Calu3 (cell line): ENCODE measurements around the gene CCND2. TPM values are rescaled to one million over a fixed set of nuclear protein-coding genes. Genes with fewer than 3 reads are reported as not detected.

Experiments
- BruUV-seq: library from RNA; stranded (reverse); fragments of 400-500 nt; replicated peaks from 2 replicates; lab custom pipeline; 2021; lab: Mats Ljungman, UMichigan
- CTCF ChIA-PET: fragments of 300-600 bp; sonication (Branson Sonifier 250); formaldehyde crosslinking; loops from one replicate; lab custom pipeline; 2022; ENCODE audit warnings: antibody characterized with exemption; lab: Charles Lee
- DNase-seq: peaks from one replicate; pipeline ENCODE4 v3.0.0; 2022
- H3K27ac Mint-ChIP-seq: one replicate; pipeline ENCODE4 v1.8.0; 2022; ENCODE audit warnings: mixed read lengths; ENCODE audit not compliant: unreplicated experiment
- H3K27me3 Mint-ChIP-seq: one replicate; pipeline ENCODE4 v1.8.0; 2022; ENCODE audit warnings: mixed read lengths; ENCODE audit not compliant: unreplicated experiment
- H3K36me3 Mint-ChIP-seq: one replicate; pipeline ENCODE4 v1.8.0; 2022; ENCODE audit warnings: mild to moderate bottlenecking, moderate library complexity, mixed read lengths; ENCODE audit not compliant: insufficient read depth, unreplicated experiment
- H3K4me1 Mint-ChIP-seq: one replicate; pipeline ENCODE4 v1.8.0; 2022; ENCODE audit warnings: mild to moderate bottlenecking, low read depth, mixed read lengths; ENCODE audit not compliant: unreplicated experiment
- H3K4me3 Mint-ChIP-seq: one replicate; pipeline ENCODE4 v1.8.0; 2022; ENCODE audit warnings: mild to moderate bottlenecking, low read depth, moderate library complexity, mixed read lengths; ENCODE audit not compliant: unreplicated experiment
- H3K9me3 Mint-ChIP-seq: one replicate; pipeline ENCODE4 v1.8.0; 2022; ENCODE audit warnings: low read depth, mixed read lengths; ENCODE audit not compliant: unreplicated experiment
- CTCF ChIP-seq: fragments of 200-600 bp; IDR thresholded peaks from one replicate; pipeline ENCODE4 v1.8.0; 2022; ENCODE audit warnings: antibody characterized with exemption; ENCODE audit not compliant: unreplicated experiment
- intact Hi-C: fragments of 100-400 bp; cut with micrococcal nuclease; formaldehyde crosslinking; loops from one replicate; pipeline ENCODE4 v1.10.0; 2022; ENCODE audit not compliant: unreplicated experiment
- total RNA-seq: library from RNA; stranded (reverse); gene quantifications from 2 replicates; pipeline ENCODE4 v1.2.3, GENCODE V29; 2022

The CCND2 gene
- total RNA-seq, 1 experiment from 2014 or later: 0.07 TPM

GRCh38 chr12:4284306-4284705, 10.7 kb downstream of the CCND2 start:
- intact Hi-C loops: no loop called here
- TF ChIP-seq CTCF: no peak
- DNase-seq: no peak
- Mint-ChIP-seq H3K36me3 (no peaks in the 10 kb centered on the region), H3K4me1 (no peaks in the 10 kb centered on the region), H3K27me3 (peaks cover 99% of the 10 kb centered on the region), H3K27ac (no peak overlapping the region), H3K4me3 (no peak overlapping the region), H3K9me3 (no peaks in the 10 kb centered on the region)
- CTCF ChIA-PET: no interaction called here
- no TSS peak for BruUV-seq

- TF ChIP-seq CTCF: no peak
- BruUV-seq: no TSS peak
- CTCF ChIA-PET: no interaction called here
- Mint-ChIP-seq H3K27me3 (peaks cover 100% of the 10 kb centered on the region), H3K27ac (no peak overlapping the region), H3K36me3 (no peaks in the 10 kb centered on the region), H3K4me1 (no peaks in the 10 kb centered on the region), H3K9me3 (no peaks in the 10 kb centered on the region), H3K4me3 (no peak overlapping the region)
- intact Hi-C loops: no loop called here
- DNase-seq: no peak
Observed at GRCh38 chr12:4285070-4285469, 11.5 kb downstream of the CCND2 start.

GRCh38 chr12:4286228-4286627, 12.7 kb downstream of the CCND2 start:
- no peak overlapping the region for H3K4me3 Mint-ChIP-seq

GRCh38 chr12:4286771-4287317, 13.3 kb downstream of the CCND2 start:
- DNase-seq: no peak
- no TSS peak for BruUV-seq
- Mint-ChIP-seq H3K9me3 (no peaks in the 10 kb centered on the region), H3K4me1 (no peaks in the 10 kb centered on the region), H3K36me3 (no peaks in the 10 kb centered on the region), H3K4me3 (no peak overlapping the region), H3K27ac (no peak overlapping the region), H3K27me3 (peaks cover 100% of the 10 kb centered on the region)
- CTCF ChIA-PET: interaction anchor here (1.0 kb wide), 1 partner anchor 10 kb away, joined by 3 read pairs; no protein-coding TSS in a partner anchor
- no peak for TF ChIP-seq CTCF
- intact Hi-C loops: no loop called here

More at GRCh38 chr12:4286228-4286627, 12.7 kb downstream of the CCND2 start:
- no peak for DNase-seq
- Mint-ChIP-seq H3K27ac (no peak overlapping the region), H3K36me3 (no peaks in the 10 kb centered on the region), H3K4me1 (no peaks in the 10 kb centered on the region), H3K27me3 (peaks cover 100% of the 10 kb centered on the region), H3K9me3 (no peaks in the 10 kb centered on the region)
- CTCF ChIA-PET: no interaction called here
- no TSS peak for BruUV-seq
- TF ChIP-seq CTCF: no peak
- intact Hi-C loops: no loop called here
